ENCODE results near the gene ARHGAP31.

DNA sequence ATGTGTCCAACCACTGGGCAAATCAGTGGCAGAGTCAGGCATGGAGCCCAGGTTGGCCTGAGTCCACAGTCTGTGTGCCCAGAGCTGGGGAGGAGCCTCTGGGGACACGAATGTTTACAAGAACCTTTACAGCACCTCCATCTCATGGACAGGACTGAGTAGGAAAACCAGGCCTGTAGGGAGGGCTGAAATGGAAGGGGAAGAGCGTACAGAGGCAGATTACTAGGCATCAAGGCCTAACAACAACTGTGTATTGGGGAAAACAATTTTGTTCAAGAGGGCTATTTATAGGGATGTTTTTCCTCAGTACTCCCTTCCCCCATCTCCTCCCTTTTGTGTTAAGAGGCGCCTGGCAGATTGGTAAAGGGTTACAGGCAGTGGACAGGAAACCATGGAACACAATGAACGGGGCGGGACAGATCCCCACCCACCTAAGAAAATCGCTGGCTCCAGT, 15.1 kb upstream of the ARHGAP31 start:
- TF ChIP-seq, protein P1, sequence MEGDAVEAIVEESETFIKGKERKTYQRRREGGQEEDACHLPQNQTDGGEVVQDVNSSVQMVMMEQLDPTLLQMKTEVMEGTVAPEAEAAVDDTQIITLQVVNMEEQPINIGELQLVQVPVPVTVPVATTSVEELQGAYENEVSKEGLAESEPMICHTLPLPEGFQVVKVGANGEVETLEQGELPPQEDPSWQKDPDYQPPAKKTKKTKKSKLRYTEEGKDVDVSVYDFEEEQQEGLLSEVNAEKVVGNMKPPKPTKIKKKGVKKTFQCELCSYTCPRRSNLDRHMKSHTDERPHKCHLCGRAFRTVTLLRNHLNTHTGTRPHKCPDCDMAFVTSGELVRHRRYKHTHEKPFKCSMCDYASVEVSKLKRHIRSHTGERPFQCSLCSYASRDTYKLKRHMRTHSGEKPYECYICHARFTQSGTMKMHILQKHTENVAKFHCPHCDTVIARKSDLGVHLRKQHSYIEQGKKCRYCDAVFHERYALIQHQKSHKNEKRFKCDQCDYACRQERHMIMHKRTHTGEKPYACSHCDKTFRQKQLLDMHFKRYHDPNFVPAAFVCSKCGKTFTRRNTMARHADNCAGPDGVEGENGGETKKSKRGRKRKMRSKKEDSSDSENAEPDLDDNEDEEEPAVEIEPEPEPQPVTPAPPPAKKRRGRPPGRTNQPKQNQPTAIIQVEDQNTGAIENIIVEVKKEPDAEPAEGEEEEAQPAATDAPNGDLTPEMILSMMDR (IDR thresholded peaks at IDR 0.05) = no peak
- TF ChIP-seq POLR2A (IDR thresholded peaks at IDR 0.05) = no peak

All from tibial nerve (tissue), 3 donors.